Naive thymus-derived CD4-positive, alpha-beta T cell (primary cell): Measurements from ENCODE around the gene CCSER1. TPM values are rescaled to one million over a fixed set of nuclear protein-coding genes. Genes with fewer than 3 reads are reported as not detected.
"Not testable (repeated sequence)": the region's sequence is repeated elsewhere in the genome, so short reads cannot be mapped to it uniquely, and the experiment has no call there.

Source experiments
- ATAC-seq: fragments of 150-1000 bp; cut with Tn5 transposase; 2 replicates; pipeline ENCODE4 v1.10.0; 2021; ENCODE audit warnings: mild to moderate bottlenecking, moderate library complexity
- CTCF ChIA-PET: fragments of 350-600 bp; sonication (Branson Sonifier 250); formaldehyde crosslinking; loops from one replicate; lab custom pipeline; 2021; ENCODE audit warnings: antibody characterized with exemption; lab: Charles Lee
- POLR2A ChIA-PET: fragments of 350-600 bp; sonication (Branson Sonifier 250); formaldehyde crosslinking; loops from one replicate; lab custom pipeline; 2021; ENCODE audit warnings: antibody characterized with exemption, inconsistent platforms; lab: Charles Lee
- DNase-seq, 9 donors: peaks; one replicate each; pipeline versions ENCODE4 v3.0.0 to v3.0.0-alpha.2; 2020 to 2022; ENCODE audit warnings: mixed read lengths in 1 of 9
- H3K27ac ChIP-seq: one replicate; pipeline ENCODE4 v1.7.0; 2013; ENCODE audit warnings: mild to moderate bottlenecking, low read depth, low read length, moderate library complexity
- H3K27me3 ChIP-seq, 2 donors: one replicate each; pipeline ENCODE4 v1.7.0; 2013; ENCODE audit warnings: low read length in 2 of 2, mild to moderate bottlenecking in 2 of 2, moderate library complexity in 2 of 2; ENCODE audit not compliant: control insufficient read depth in 2 of 2, insufficient read depth in 2 of 2
- H3K36me3 ChIP-seq, 3 experiments: 1 replicate in 2 of 3; 2 replicates in 1 of 3; pipeline ENCODE4 v1.7.0; 2013; ENCODE audit warnings: low read length in 3 of 3, mild to moderate bottlenecking in 3 of 3, moderate library complexity in 1 of 3; ENCODE audit not compliant: insufficient read depth in 3 of 3, control insufficient read depth in 2 of 3
- H3K4me1 ChIP-seq, 2 donors: one replicate each; pipeline ENCODE4 v1.7.0; 2013; ENCODE audit warnings: low read length in 2 of 2, mild to moderate bottlenecking in 2 of 2, moderate library complexity in 1 of 2; ENCODE audit not compliant: control insufficient read depth in 2 of 2, insufficient read depth in 2 of 2
- H3K4me3 ChIP-seq: 2 replicates; pipeline ENCODE4 v1.7.0; 2013; ENCODE audit warnings: mild to moderate bottlenecking, low read length
- H3K9me3 ChIP-seq, 3 experiments: 1 replicate in 2 of 3; 2 replicates in 1 of 3; pipeline ENCODE4 v1.7.0; 2013; ENCODE audit warnings: low read length in 3 of 3; ENCODE audit not compliant: control insufficient read depth in 2 of 3
- H3K27ac Mint-ChIP-seq, 9 donors: one replicate each; pipeline ENCODE4 v1.8.0; 2020 to 2022; ENCODE audit warnings: mixed read lengths in 9 of 9, mild to moderate bottlenecking in 8 of 9, moderate library complexity in 5 of 9, inconsistent platforms in 2 of 9
- H3K27me3 Mint-ChIP-seq, 5 donors: one replicate each; pipeline ENCODE4 v1.8.0; 2021 to 2022; ENCODE audit warnings: mixed read lengths in 5 of 5, mild to moderate bottlenecking in 1 of 5
- H3K36me3 Mint-ChIP-seq, 5 donors: one replicate each; pipeline ENCODE4 v1.8.0; 2020 to 2022; ENCODE audit warnings: mixed read lengths in 5 of 5, mild to moderate bottlenecking in 3 of 5, inconsistent platforms in 1 of 5
- H3K4me1 Mint-ChIP-seq, 7 donors: one replicate each; pipeline ENCODE4 v1.8.0; 2020 to 2022; ENCODE audit warnings: mixed read lengths in 7 of 7, mild to moderate bottlenecking in 3 of 7, inconsistent platforms in 1 of 7
- H3K4me3 Mint-ChIP-seq, 10 donors: one replicate each; pipeline ENCODE4 v1.8.0; 2020 to 2022; ENCODE audit warnings: mild to moderate bottlenecking in 10 of 10, mixed read lengths in 10 of 10, moderate library complexity in 6 of 10, inconsistent platforms in 2 of 10
- H3K9me3 Mint-ChIP-seq, 11 donors: one replicate each; pipeline ENCODE4 v1.8.0; 2020 to 2022; ENCODE audit warnings: mixed read lengths in 11 of 11, mild to moderate bottlenecking in 4 of 11, inconsistent platforms in 1 of 11, moderate library complexity in 1 of 11
- intact Hi-C, 2 donors: fragments of 100-400 bp; cut with micrococcal nuclease; formaldehyde crosslinking; loops; one replicate each; pipeline ENCODE4 v1.15.1; 2023
- polyA plus RNA-seq, 2 donors: library from polyadenylated mRNA; unstranded; fragments of 300-500 nt; fragmentation: Illumina TruSeq; gene quantifications; one replicate each; pipeline ENCODE4 v1.2.3, GENCODE V29; 2021
- total RNA-seq, 6 experiments: library from RNA in 5 of 6; stranded (reverse) in 5 of 6; gene quantifications; 1 replicate in 5 of 6; 2 replicates in 1 of 6; pipeline ENCODE4 v1.2.3 and lab custom pipeline; 2021 to 2026

CCSER1 gene
- total and polyA plus RNA-seq, 7 experiments from 2014 or later, result 0.30 to 4.0 (median 1.4) TPM; not detected in 3

DNA sequence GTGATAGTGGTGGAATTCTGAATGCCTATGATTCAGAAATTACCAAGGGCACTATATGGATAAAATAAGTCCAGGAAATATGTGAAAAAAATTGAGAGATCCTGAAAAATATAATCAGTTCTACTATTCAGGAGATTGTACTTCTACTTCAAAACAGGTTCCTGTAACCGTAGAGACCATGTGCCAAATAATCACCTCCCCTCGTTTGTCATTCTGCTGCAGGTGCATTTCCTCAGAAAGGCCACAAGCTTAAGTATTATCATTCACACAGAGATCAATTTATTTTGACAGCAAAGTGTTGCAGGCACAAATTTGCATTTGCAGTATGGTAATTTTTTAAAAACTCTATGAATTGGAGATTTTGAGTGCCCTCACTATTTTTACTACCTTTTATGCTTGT lies 1000.0 kb downstream of the CCSER1 start:
- Histone ChIP-seq H3K27me3 (no peaks in the 10 kb centered on the region), H3K36me3 (no peaks in the 10 kb centered on the region), H3K4me3 (no peak overlapping the region), H3K4me1 (no peaks in the 10 kb centered on the region), H3K9me3 (no peaks in the 10 kb centered on the region), H3K27ac (no peak overlapping the region)
- Mint-ChIP-seq H3K36me3 (no peaks in the 10 kb centered on the region), H3K4me3 (no peak overlapping the region), H3K4me1 (no peaks in the 10 kb centered on the region), H3K27ac (no peak overlapping the region), H3K27me3 (no peaks in the 10 kb centered on the region), H3K9me3 (peaks cover 0 to 6% (median 0%) of the 10 kb centered on the region in 11 donors)
- intact Hi-C loops, result no loop called here
- CTCF ChIA-PET, result no interaction called here
- POLR2A ChIA-PET, result no interaction called here
- ATAC-seq, result no peak
- no peak for DNase-seq

- Mint-ChIP-seq H3K9me3 (peaks cover 0 to 6% (median 0%) of the 10 kb centered on the region in 11 donors), H3K27me3 (no peaks in the 10 kb centered on the region), H3K4me3 (no peak overlapping the region), H3K36me3 (no peaks in the 10 kb centered on the region), H3K4me1 (no peaks in the 10 kb centered on the region), H3K27ac (no peak overlapping the region)
- Histone ChIP-seq H3K27me3 (no peaks in the 10 kb centered on the region), H3K4me1 (no peaks in the 10 kb centered on the region), H3K4me3 (no peak overlapping the region), H3K27ac (no peak overlapping the region), H3K36me3 (no peaks in the 10 kb centered on the region), H3K9me3 (no peaks in the 10 kb centered on the region)
- ATAC-seq, result no peak
- ChIA-PET POLR2A (no interaction called here), CTCF (no interaction called here)
- DNase-seq, result no peak
- intact Hi-C loops, result no loop called here
These were observed 1000.6 kb downstream of the CCSER1 start for GRCh38 chr4:91127831-91128230.

GRCh38 chr4:91128519-91128918 lies 1001.3 kb downstream of the CCSER1 start:
- Histone ChIP-seq H3K9me3 (no peaks in the 10 kb centered on the region), H3K4me3 (no peak overlapping the region), H3K27ac (no peak overlapping the region), H3K4me1 (no peaks in the 10 kb centered on the region), H3K36me3 (no peaks in the 10 kb centered on the region), H3K27me3 (no peaks in the 10 kb centered on the region)
- ATAC-seq (no peak), DNase-seq (no peak)
- H3K27ac Mint-ChIP-seq, result no peak overlapping the region
- no peaks in the 10 kb centered on the region for H3K4me1 Mint-ChIP-seq
- peaks cover 0 to 10% (median 3%) of the 10 kb centered on the region in 11 donors for H3K9me3 Mint-ChIP-seq
- CTCF ChIA-PET, result no interaction called here
- no peaks in the 10 kb centered on the region for H3K36me3 Mint-ChIP-seq
- POLR2A ChIA-PET, result no interaction called here
- no peak overlapping the region for H3K4me3 Mint-ChIP-seq
- intact Hi-C loops, result no loop called here
- H3K27me3 Mint-ChIP-seq, result no peaks in the 10 kb centered on the region

GRCh38 chr4:91147067-91147466 lies 1019.9 kb downstream of the CCSER1 start:
- H3K27ac ChIP-seq, result no peak overlapping the region
- no peaks in the 10 kb centered on the region for H3K27me3 ChIP-seq
- Mint-ChIP-seq H3K36me3 (no peaks in the 10 kb centered on the region), H3K4me3 (no peak overlapping the region), H3K4me1 (no peaks in the 10 kb centered on the region), H3K27me3 (no peaks in the 10 kb centered on the region), H3K9me3 (peaks cover 3 to 31% (median 19%) of the 10 kb centered on the region in 11 donors), H3K27ac (no peak overlapping the region)
- intact Hi-C loops, result no loop called here
- ATAC-seq (no peak), DNase-seq (no peak)
- no peak overlapping the region for H3K4me3 ChIP-seq
- no peaks in the 10 kb centered on the region for H3K4me1 ChIP-seq
- H3K9me3 ChIP-seq, result no peaks in the 10 kb centered on the region
- ChIA-PET POLR2A (no interaction called here), CTCF (no interaction called here)
- no peaks in the 10 kb centered on the region for H3K36me3 ChIP-seq

DNA sequence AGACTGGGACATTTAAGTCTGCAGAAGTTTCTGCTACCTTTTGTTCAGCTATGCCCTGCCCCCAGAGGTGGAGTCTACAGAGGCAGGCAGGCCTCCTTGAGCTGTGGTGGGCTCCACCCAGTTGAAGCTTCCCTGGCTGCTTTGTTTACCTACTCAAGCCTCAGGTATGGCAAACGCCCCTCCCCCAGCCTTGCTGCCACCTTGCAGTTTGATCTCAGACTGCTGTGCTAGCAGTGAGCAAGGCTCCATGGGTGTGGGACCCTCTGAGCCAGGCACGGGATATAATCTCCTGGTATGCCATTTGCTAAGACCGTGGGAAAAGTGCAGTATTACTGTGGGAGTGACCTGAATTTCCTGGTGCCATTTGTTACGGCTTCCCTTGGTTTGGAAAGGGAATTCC lies 1026.8 kb downstream of the CCSER1 start:
- H3K27ac Mint-ChIP-seq, ATAC-seq, H3K4me1 ChIP-seq, POLR2A ChIA-PET, H3K4me1 Mint-ChIP-seq, H3K27me3 ChIP-seq, DNase-seq, H3K27ac ChIP-seq, CTCF ChIA-PET, H3K4me3 ChIP-seq, H3K36me3 Mint-ChIP-seq, H3K9me3 ChIP-seq, intact Hi-C loops, H3K4me3 Mint-ChIP-seq, H3K36me3 ChIP-seq, H3K27me3 Mint-ChIP-seq: not testable (repeated sequence)
- H3K9me3 Mint-ChIP-seq, result peaks cover 0 to 39% (median 16%) of the 10 kb centered on the region in 11 donors

DNA sequence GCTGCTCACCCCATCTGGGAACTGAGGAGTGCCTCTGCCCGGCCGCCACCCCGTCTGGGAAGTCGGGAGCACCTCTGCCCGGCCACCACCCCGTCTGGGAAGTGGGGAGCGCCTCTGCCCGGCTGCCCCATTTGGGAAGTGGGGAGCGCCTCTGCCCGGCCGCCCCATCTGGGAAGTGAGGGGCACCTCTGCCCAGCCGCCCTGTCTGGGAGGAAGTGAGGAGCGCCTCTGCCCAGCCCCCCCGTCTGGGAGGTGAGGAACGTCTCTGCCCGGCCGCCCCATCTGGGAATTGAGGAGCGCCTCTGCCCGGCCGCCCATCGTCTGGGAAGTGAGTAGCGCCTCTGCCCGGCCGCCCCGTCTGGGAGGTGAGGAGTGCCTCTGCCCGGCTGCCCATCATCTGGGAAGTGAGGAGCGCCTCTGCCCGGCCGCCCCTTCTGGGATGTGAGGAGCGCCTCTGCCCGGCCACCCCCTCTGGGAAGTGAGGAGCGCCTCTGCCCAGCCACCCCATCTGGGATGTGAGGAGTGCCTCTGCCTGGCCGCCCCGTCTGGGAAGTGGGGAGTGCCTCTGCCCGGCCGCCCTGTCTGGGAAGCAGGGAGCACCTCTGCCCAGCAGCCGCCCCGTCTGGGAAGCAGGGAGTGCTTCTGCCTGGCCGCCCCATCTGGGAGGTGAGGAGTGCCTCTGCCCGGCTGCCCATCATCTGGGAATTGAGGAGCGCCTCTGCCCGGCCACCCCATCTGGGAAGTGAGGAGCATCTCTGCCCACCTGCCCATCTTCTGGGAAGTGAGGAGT lies 1040.9 kb downstream of the CCSER1 start:
- CTCF ChIA-PET, intact Hi-C loops, POLR2A ChIA-PET, H3K27me3 Mint-ChIP-seq, H3K4me1 ChIP-seq, H3K27ac Mint-ChIP-seq, H3K4me1 Mint-ChIP-seq, ATAC-seq, H3K27me3 ChIP-seq, H3K4me3 ChIP-seq, H3K36me3 Mint-ChIP-seq, DNase-seq, H3K9me3 ChIP-seq, H3K27ac ChIP-seq, H3K4me3 Mint-ChIP-seq, H3K36me3 ChIP-seq: not testable (repeated sequence)
- peaks cover 1 to 29% (median 10%) of the 10 kb centered on the region in 11 donors for H3K9me3 Mint-ChIP-seq

GRCh38 chr4:91170768-91171167 lies 1043.6 kb downstream of the CCSER1 start:
- no peaks in the 10 kb centered on the region for H3K4me1 Mint-ChIP-seq

More at GRCh38 chr4:91170768-91171167, 1043.6 kb downstream of the CCSER1 start:
- Mint-ChIP-seq H3K36me3 (no peaks in the 10 kb centered on the region), H3K27me3 (no peaks in the 10 kb centered on the region), H3K4me3 (no peak overlapping the region), H3K9me3 (peaks cover 0 to 17% (median 5%) of the 10 kb centered on the region in 11 donors), H3K27ac (no peak overlapping the region)
- intact Hi-C loops, result no loop called here
- Histone ChIP-seq H3K27ac (no peak overlapping the region), H3K4me3 (no peak overlapping the region), H3K27me3 (no peaks in the 10 kb centered on the region), H3K36me3 (no peaks in the 10 kb centered on the region), H3K4me1 (no peaks in the 10 kb centered on the region), H3K9me3 (no peaks in the 10 kb centered on the region)
- no peak for ATAC-seq
- POLR2A ChIA-PET, result no interaction called here
- DNase-seq, result no peak
- CTCF ChIA-PET, result no interaction called here
